IPS-NIHi7 (cell line): Measurements from ENCODE around the gene THADA.
"Not testable (repeated sequence)": the region's sequence is repeated elsewhere in the genome, so short reads cannot be mapped to it uniquely, and the experiment has no call there.

Source experiments
- DNase-seq: peaks from one replicate; pipeline ENCODE4 v3.0.0; 2012; ENCODE audit warnings: mixed read lengths; ENCODE audit errors: extremely low spot score

THADA gene

GRCh38 chr2:43414586-43415135 is 181.2 kb downstream of the THADA start:
- no peak for DNase-seq

- no peak for DNase-seq
Observed at GRCh38 chr2:43414033-43414432, 181.8 kb downstream of the THADA start.

GRCh38 chr2:43412114-43412753 is 183.6 kb downstream of the THADA start:
- no peak for DNase-seq

GRCh38 chr2:43410055-43410604 is 185.7 kb downstream of the THADA start:
- no peak for DNase-seq

GRCh38 chr2:43408407-43409160 is 187.3 kb downstream of the THADA start:
- no peak for DNase-seq

GRCh38 chr2:43407935-43408334 is 187.9 kb downstream of the THADA start:
- DNase-seq = no peak

GRCh38 chr2:43406651-43407279 is 189.1 kb downstream of the THADA start:
- no peak for DNase-seq

GRCh38 chr2:43405829-43406228 is 190.0 kb downstream of the THADA start:
- no peak for DNase-seq

GRCh38 chr2:43402452-43402937 is 193.3 kb downstream of the THADA start:
- DNase-seq = no peak

GRCh38 chr2:43402002-43402401 is 193.8 kb downstream of the THADA start:
- no peak for DNase-seq

- no peak for DNase-seq
Observed at GRCh38 chr2:43400508-43400907, 195.3 kb downstream of the THADA start.

GRCh38 chr2:43399515-43400264 is 196.1 kb downstream of the THADA start:
- DNase-seq = no peak

- DNase-seq = no peak
Observed at GRCh38 chr2:43399098-43399497, 196.7 kb downstream of the THADA start.

GRCh38 chr2:43397821-43398220 is 198.0 kb downstream of the THADA start:
- DNase-seq = no peak

- DNase-seq = no peak
Observed at GRCh38 chr2:43397411-43397810, 198.4 kb downstream of the THADA start.

GRCh38 chr2:43396344-43396743 is 199.5 kb downstream of the THADA start:
- DNase-seq = not testable (repeated sequence)

- no peak for DNase-seq
Observed at GRCh38 chr2:43393918-43394317, 201.9 kb downstream of the THADA start.

GRCh38 chr2:43391878-43392215 is 204.0 kb downstream of the THADA start:
- no peak for DNase-seq

GRCh38 chr2:43391201-43391877 is 204.5 kb downstream of the THADA start:
- no peak for DNase-seq

- no peak for DNase-seq
Observed at GRCh38 chr2:43389581-43390466, 206.0 kb downstream of the THADA start.
